DMS 273 (cell line): Measurements from ENCODE around the gene CHD1.
A peak's percentile ranks its signal among the peaks of the same experiment; 100 is the strongest.
"Not testable (repeated sequence)": the region's sequence is repeated elsewhere in the genome, so short reads cannot be mapped to it uniquely, and the experiment has no call there.

ENCODE experiments used
- DNase-seq: peaks from one replicate; lab custom pipeline; 2025; ENCODE audit not compliant: unreplicated experiment; lab: John Stamatoyannopoulos, UW

Gene CHD1

DNA sequence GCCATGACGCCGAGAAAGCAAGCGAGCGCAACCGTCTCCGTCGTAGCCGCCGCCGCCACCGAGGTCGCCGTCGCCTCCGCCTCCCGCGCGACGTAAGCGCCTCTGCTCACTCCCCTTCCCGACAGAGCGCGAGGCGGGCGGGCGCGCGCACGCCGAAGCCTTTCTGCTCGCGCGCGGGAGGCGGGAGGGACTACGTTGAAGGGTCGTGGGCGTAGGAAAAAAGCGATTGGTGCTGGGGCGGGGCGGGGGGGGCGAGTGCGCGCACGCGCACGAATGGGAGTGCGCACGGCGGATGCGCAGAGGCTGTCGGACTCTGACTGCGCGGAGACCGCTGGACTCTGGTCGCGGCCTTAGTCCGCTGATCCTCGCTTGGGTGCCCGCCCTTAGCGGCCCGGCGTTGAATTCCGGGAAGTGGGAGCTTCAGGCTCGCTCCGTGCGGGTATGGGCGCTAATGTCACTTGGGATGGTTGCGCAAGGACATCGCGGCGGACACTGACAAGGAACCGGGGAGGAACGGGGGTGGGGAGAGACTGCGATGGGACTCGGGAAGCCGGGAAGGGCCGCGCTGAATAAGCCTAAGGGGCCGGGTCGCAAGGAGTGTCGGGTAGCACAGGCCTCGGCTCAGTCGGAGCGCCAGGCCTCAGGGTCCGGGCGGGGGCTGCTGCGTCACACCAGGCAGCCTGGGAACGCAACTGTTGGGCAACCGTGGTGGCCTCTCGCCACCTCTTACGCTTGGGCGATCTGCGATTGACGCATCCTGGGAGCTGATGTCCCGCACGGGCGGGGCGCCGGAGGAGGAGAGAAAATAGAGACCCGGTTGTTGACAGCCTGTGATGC lies at the start of gene CHD1:
TSS of gene CHD1 (minus strand) at position 135 of the 837 bp plus-strand sequence. CDS start 2,621 bp downstream, outside the sequence.
- peak; percentile 99 for DNase-seq

DNA sequence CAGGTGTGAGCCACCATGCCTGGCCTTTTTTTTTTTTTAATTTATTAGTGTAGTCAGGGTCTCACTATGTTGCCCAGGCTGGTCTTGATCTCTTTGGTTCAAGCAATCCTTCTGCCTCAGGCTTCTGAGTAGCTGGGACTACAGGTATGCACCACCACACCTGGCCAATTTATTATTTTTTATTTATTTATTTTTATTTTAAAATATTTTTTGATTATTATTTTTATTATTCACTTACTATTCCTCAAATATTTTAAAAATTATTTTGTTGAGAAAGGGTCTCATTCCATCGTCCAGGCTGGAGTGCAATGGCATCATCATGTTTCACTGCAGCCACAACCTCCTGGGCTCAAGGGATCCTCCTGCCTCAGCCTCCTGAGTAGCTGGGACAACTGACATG lies 49.7 kb upstream of the CHD1 start:
- no peak for DNase-seq

DNA sequence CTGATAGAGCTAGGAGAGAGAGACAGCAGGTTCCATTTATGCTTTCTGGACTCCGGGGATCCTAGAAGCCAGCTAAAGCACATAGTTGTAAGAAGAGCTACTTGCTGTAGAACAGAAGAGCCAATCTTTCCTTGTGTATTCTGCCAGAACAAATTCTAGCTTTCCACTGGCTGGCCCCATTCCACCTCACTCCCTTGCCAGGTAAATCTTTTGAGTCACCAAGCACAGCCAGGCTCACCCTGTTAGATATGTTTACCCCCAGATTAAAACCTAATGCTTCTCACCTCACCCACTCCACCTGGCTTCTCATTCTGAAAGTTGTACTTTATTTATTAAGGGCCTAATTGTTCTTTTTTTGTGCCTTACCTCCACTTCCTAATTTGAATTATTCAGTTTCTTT lies 48.9 kb upstream of the CHD1 start:
- DNase-seq: no peak

DNA sequence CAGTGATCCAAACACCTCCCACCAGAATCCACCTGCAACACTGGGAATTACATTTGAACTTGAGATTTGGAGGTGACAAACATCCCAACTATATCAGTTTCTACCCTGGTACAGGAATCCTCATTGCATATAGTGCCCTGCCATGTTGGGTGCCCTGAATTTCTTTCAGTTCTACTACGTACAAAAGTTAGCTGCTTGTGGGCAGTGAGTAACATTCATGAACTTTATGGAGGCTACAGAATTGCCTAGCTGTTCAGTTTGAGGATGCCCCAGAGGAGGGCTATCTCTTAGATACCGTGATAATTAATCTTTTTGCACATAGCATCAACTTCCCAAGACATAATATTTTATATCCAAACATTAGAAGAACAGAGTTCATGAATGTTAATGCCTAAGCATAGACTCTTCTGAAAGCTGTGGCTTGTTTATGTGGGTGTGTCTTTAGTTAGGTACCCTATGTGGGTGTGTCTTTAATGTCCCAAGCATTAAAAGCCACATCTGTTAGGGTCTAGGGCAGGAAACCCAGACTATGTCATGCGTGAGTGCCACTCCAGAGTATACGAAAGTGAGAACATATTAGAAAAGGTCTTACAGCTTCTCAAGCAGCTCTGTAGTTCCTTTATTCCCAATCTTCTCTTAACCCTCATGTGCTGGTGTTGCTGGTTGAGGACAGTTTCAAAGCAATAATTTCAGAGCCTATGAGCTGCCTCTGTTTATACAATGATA lies 47.0 kb upstream of the CHD1 start:
- no peak for DNase-seq

DNA sequence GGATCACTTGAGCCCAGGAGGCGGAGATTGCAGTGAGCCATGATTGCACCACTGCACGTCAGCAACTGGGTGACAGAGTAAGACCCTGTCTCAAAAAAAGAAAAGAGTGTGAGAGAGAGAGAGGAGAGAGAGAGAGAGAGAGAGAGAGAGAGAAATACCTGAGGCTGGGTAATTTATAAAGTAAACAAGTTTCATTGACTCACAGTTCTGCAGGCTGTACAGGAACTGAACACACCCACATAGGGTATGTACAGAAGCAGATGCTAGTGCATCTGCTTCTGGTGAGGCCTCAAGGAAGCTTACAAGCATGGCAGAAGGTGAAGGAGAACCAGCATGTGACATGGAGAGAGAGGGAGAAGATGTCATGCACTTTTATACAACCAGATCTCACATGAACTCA lies 46.4 kb upstream of the CHD1 start:
- no peak for DNase-seq

DNA sequence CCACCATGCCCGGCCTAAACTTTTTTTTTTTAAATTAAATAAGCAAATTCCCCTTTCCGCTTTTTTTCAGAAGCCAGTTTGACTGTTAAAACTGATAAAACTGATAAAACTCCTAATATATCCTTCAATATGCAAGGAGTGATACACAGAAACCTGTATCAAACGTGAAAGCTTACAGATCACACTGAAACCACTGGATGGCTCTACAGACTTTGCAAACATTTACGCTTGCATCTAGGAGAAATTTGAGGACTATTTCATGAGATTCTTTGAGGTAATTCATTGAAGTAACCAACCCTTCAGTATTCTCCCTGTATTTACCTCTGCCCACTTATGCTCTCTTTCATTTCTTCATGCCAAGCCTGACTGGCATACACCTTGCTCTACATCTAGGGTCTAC lies 40.6 kb upstream of the CHD1 start:
- no peak for DNase-seq

DNA sequence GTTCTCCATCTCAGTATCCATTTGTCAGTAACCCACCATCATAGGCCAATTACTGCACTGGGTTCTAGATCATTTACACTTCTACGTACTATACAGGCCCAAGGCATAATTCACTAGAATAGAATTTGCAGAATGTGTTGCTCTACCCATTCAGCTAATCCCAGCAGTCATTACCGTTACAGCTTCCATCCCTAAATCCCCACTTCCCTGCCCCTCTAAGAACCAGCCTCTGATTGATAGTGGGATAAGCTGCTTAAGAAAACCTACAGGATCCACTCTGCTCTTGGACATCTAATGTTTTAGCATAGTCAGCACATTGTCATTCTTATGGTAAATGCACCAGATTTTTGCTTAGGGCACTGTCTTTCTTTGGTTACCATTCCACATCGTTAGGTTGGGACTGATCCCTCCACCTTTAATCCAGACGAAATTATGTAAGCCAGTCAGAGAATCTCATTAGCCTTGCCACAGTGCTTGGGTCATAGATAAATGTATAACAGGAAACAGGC lies 39.3 kb upstream of the CHD1 start:
- no peak for DNase-seq

DNA sequence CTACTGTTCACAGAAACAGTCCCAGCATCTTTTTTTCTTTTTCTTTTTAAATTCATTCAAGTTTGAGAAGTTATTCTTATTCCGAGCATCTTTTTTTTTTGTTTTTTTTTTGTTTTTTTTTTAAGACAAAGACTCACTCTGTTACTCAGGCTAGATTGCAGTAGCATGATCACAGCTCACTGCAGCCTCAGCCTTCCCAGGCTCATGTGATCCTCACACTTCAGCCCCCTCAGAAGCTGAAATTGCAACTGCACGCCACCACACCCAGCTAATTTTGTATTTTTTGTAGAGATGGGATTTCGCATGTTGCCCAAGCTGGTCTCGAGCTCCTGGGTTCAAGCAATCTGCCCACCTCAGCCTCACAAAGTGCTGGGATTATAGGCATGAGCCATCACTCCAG lies 36.4 kb upstream of the CHD1 start:
- no peak for DNase-seq

DNA sequence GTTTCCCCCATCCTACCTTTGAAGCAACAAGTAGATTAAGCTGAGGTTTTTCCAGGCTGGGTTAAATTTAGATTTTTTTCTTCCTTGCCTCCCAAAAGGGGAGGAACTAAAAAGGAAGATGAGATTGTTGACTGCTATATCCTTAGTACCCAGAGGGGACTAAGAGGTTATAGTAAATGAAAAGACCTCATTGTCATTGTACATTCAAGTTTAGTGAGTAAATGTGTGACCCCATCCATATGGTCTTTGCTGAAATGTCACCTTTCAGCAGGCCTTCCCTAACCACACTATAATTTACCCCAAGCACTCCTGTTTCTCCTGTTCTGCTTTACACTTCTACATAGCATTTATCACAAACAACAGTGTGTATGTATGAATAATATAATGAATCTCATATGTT lies 35.8 kb upstream of the CHD1 start:
- no peak for DNase-seq

DNA sequence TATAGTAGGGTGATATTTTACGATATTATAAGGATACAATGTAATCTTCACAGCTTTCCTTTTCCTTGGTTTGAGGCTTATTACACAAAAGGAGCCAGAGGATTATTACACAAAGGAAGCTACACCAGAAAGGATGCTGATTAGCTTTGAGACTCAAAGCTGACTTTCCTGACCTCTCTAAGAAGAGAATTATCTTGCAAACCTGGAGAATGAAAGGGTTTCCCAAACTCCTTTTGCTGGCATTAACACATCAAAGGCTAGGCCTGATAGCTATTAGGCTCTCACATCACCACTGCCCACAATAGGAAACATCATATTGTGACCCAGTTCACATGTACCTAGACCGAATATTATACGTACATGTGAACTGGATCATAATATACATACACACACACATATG lies 34.2 kb upstream of the CHD1 start:
- DNase-seq: no peak

DNA sequence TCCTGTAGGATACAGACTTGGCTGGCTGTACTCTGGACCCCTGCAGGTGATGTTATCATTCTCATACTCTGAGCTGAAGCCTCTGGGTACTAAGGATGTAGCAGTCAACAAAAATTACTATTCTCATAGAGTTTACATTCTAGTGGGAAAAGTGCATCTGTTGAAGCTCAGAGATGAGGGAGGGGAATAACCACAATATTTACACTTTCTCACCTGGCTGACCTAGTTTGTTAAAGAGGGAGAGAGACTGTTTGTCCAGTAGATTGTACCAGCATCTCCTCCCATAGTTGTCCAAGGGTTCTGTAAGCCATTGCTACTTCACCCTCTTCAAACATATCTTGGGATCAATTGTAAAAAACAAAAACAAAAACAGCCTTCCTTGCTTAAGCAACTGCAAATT lies 33.8 kb upstream of the CHD1 start:
- DNase-seq: no peak

DNA sequence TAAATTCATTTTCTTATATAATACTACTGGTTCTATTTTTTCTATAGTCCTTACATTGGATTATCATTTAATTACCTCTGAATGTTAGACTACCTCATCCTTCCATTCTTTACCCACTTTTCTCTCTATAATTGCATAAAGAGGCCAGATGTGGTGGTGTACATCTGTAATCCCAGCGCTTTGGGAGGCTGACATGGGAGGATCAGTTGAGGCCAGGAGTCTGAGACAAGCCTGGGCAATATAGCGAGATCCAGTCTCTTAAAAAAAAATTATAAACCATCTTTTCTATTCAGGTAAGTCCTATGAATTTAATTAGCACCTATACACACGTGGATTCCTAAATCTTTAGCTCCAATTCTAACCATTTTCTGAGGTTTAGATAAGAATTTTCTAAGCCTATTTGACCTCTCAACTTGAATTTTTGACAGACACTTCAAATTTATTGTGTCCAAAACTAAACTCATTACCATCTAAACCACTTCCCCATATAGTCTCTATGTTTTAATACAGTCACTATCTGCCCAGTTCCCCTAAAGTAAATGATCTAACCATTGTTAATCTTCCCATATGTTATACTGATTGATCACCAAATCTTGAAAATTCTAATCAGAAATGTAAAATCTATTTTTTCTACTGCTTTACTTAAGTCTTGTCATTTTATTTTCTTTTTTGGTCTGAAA lies 33.0 kb upstream of the CHD1 start:
- DNase-seq: no peak

DNA sequence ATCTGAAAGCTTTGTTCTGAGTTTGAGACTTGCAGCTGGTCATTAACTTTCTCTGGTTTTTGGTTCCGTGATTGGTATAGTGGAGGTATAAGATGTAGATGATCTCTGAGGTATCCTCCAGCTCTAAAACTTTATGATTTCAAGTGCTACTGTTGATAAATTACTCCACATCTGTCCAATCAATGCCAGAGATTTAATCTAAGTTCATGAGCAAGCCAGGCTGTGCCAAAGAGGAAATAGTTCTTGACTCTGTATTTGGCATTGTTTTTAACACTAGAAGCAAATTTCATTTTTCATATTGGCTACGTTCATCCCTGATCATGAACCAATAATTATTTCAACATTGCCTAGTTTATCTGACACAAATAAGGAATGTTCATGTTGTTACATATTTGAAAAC lies 28.5 kb upstream of the CHD1 start:
- DNase-seq: no peak

DNA sequence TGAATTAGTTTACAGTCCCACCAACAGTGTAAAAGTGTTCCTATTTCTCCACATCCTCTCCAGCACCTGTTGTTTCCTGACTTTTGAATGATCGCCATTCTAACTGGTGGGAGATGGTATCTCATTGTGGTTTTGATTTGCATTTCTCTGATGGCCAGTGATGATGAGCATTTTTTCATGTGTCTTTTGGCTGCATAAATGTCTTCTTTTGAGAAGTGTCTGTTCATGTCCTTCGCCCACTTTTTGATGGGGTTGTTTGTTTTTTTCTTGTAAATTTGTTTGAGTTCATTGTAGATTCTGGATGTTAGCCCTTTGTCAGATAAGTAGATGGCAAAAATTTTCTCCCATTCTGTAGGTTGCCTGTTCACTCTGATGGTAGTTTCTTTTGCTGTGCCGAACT lies 27.1 kb upstream of the CHD1 start:
- not testable (repeated sequence) for DNase-seq

DNA sequence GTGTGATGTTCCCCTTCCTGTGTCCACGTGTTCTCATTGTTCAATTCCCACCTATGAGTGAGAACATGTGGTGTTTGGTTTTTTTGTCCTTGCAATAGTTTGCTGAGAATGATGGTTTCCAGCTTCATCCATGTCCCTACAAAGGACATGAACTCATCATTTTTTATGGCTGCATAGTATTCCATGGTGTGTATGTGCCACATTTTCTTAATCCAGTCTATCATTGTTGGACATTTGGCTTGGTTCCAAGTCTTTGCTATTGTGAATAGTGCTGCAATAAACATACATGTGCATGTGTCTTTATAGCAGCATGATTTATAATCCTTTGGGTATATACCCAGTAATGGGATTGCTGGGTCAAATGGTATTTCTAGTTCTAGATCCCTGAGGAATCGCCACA lies 26.7 kb upstream of the CHD1 start:
- DNase-seq: not testable (repeated sequence)

DNA sequence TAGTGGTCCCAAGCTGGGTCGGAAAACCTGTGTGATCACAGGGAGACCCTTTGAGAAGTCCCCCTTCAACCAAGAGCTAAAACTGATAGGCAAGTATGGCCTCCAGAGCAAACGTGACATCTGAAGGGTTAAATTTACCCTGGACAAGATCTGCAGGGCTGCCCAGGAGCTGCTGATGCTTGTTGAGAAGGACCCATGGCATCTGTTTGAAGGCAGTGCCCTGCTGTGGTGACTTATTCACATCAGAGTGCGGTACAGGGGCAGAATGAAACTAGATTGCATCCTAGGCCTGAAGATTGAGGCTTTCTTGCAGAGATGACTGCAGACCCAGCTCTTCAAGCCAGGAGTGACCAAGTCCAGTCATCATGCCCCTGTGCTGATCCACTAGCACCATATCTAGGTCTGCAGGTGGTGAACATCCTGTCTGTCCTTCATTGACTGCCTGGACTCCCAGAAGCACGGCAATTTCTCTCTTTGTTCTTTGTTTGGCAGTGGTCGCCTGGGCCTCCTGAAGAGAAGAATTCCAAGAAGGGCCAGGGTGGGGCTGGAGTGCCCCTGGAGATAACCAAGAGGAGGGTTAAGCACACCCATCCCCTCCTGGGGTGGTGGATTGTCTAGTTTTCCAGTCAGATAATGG lies 25.7 kb upstream of the CHD1 start:
- DNase-seq: no peak

DNA sequence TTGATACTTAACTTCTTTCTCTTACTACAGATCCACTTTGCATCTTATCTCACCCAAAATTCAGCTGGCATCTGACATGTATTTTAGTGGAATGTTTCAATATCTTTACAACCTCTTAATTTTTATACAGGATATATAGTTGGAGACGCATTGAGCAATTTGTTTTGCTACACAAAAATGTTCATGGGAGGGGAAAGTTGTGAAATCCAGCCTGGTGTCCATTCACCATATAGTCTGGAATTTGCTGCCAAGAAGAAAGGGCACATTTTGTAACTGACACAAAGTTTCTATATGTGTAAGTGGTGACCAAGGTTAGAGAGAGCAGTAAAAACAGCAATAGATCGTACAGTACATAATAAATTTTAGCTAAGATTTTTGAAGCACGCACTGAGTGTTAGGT lies 14.0 kb upstream of the CHD1 start:
- no peak for DNase-seq

DNA sequence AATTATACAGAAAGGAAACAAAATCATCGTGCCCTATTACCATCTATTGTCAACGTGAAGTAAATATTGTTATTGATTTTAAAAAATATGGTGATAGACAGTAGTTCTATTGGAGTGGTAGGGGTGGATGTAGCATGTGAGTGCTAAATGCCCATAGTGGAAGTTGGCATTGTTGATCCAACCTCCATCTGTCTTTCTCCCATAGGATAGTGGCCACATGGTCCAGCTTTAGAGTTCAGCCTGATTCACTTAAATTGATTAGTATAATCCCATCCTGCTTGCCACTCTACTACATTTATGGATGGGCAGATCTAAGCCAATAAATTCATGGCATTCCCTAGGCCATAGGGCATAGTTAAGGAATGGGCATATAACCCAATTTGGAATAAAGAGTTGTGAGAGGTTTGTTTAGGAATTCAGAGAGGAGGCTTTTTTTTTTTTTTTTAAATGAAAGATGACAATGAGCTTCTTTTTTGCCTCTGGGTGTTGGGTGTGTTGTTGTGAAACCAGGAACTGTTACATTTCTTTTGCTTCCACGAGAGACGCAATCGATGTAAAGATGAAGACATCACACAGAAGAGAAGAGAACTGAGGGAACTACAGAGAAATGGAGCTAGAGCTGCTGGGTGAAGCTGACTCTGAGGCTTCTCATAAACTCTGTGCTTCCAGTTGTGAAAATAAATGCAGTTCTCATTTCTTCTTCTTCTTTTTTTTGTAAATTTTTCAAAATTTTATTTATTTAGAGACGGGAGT lies 12.5 kb upstream of the CHD1 start:
- DNase-seq: no peak

DNA sequence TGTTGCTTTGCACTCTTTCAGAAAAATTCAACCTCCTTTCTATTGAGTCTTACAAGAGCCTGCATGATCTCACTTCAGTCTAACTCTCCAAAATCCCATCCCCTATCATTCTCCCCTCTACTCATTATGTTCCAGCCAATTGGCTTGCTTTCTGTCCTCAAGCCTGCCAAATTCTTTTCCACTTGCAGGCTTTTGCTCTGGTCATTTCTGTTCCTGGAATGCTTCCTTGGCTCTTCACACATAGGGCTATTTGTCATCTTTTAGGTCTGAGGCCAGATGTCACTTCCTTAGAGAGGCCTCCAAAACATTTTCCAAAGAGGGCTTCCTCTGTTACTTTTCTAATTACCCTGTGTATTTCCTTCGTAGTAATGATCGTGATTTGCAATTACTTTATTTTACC lies 11.8 kb upstream of the CHD1 start:
- DNase-seq: peak; percentile 6

DNA sequence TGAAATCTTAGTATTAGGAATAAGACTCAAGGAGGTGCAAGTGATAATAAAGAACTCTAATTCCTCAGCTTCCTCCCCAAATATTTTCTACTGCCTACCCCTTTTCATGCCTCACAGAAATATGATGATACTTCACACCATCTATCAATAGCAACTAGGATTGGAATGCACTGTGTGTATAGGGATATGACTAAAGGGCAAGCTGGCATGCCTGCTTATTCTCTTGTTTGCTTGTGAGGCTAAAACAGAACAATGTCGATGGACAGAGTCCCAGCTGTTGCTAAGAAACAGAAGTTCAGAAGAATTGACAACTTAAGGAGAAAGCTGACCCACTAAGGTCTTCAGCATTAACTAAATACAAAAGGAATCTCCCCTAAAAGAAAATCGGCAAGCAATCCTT lies 9.7 kb upstream of the CHD1 start:
- DNase-seq: no peak
